Neural cell (in vitro differentiated cells): ENCODE results near the gene MYO18A.

Experiments
- CTCF ChIP-seq: fragments of 450-650 bp; IDR thresholded peaks from 2 replicates; pipeline ENCODE4 v1.5.1; 2014; ENCODE audit warnings: antibody characterized with exemption, mild to moderate bottlenecking, moderate library complexity; ENCODE audit not compliant: poor library complexity, severe bottlenecking
- EZH2 ChIP-seq: fragments of 200-600, 300-800 bp; shearing (Covaris generic), sonication (generic); IDR thresholded peaks from 2 replicates; pipeline ENCODE4 v1.6.1; 2014; ENCODE audit warnings: antibody characterized with exemption, low read length, borderline replicate concordance, mild to moderate bottlenecking; ENCODE audit not compliant: insufficient read depth, poor library complexity, severe bottlenecking
- RAD21 ChIP-seq: fragments of 450-650 bp; conservative IDR thresholded peaks from 2 replicates; pipeline ENCODE4 v1.6.1; 2014; ENCODE audit warnings: antibody characterized with exemption, mild to moderate bottlenecking, moderate library complexity
- TAF1 ChIP-seq: IDR thresholded peaks from 2 replicates; pipeline ENCODE4 v1.6.1; 2012; ENCODE audit warnings: low read depth

GRCh38 chr17:29080965-29081364 lies 99.2 kb downstream of the MYO18A start:
- TF ChIP-seq TAF1 (no peak), CTCF (no peak), RAD21 (no peak), EZH2 (no peak)
